ENCODE measurements around the gene TEAD1. TPM values are rescaled to one million over a fixed set of nuclear protein-coding genes. Genes with fewer than 3 reads are reported as not detected.

The TEAD1 gene
- total and polyA plus RNA-seq, 10 of the 15 experiments (the other 5 are each of a cell fraction or from before 2014, with no cell fraction given): 0.01 to 0.59 (median 0.04) TPM; not detected in 6

GRCh38 chr11:12673924-12674570, at the start of gene TEAD1 (continued):
- no peak for TF ChIP-seq SUPT20H (IDR thresholded peaks at IDR 0.05; ENCODE audit: borderline replicate concordance, control insufficient read depth, low read depth, low read length)
- TF ChIP-seq BACH1 (IDR thresholded peaks at IDR 0.05; ENCODE audit: borderline replicate concordance): 0 out of 2 replicates have a peak, but pooled peaks have one; percentile 26
- TF ChIP-seq MYB (IDR thresholded peaks at IDR 0.05; ENCODE audit: borderline replicate concordance, low read depth, low read length): no peak
- TF ChIP-seq RCOR1 (conservative IDR thresholded peaks at IDR 0.05; ENCODE audit: low read depth, low read length): no peak
- TF ChIP-seq ZNF24 (IDR thresholded peaks at IDR 0.05): no peak
- TF ChIP-seq MEF2B (IDR thresholded peaks at IDR 0.05; ENCODE audit: partially characterized antibody, poor library complexity, severe bottlenecking): no peak
- TF ChIP-seq TCF7 (IDR thresholded peaks at IDR 0.05; ENCODE audit: borderline replicate concordance): no peak
- TF ChIP-seq SREBF1 (IDR thresholded peaks at IDR 0.05; ENCODE audit: low read length): no peak
- no peak for TF ChIP-seq TBL1XR1 (IDR thresholded peaks at IDR 0.05; ENCODE audit: low read depth, low read length)
- no peak for TF ChIP-seq SREBF2 (IDR thresholded peaks at IDR 0.05; ENCODE audit: low read length)
- TF ChIP-seq SP1 (IDR thresholded peaks at IDR 0.05; ENCODE audit: low read depth, low read length): no peak
- no peak for TF ChIP-seq BMI1 (IDR thresholded peaks at IDR 0.05; ENCODE audit: borderline replicate concordance)
- TF ChIP-seq IKZF1 (conservative IDR thresholded peaks at IDR 0.05): peak; percentile 34; the same call in 1 of the 2 replicates
- TF ChIP-seq, protein P1, sequence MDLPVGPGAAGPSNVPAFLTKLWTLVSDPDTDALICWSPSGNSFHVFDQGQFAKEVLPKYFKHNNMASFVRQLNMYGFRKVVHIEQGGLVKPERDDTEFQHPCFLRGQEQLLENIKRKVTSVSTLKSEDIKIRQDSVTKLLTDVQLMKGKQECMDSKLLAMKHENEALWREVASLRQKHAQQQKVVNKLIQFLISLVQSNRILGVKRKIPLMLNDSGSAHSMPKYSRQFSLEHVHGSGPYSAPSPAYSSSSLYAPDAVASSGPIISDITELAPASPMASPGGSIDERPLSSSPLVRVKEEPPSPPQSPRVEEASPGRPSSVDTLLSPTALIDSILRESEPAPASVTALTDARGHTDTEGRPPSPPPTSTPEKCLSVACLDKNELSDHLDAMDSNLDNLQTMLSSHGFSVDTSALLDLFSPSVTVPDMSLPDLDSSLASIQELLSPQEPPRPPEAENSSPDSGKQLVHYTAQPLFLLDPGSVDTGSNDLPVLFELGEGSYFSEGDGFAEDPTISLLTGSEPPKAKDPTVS (IDR thresholded peaks at IDR 0.05; ENCODE audit: low read depth, low read length): no peak
- TF ChIP-seq EP300 (IDR thresholded peaks at IDR 0.05; ENCODE audit: borderline replicate concordance in 1 of 2, control insufficient read depth in 1 of 2, low read depth in 2 of 2, low read length in 2 of 2): no peak
- no peak for TF ChIP-seq HCFC1 (IDR thresholded peaks at IDR 0.05; ENCODE audit: low read length)
- no peak for TF ChIP-seq ZZZ3 (IDR thresholded peaks at IDR 0.05; ENCODE audit: control insufficient read depth, insufficient read length, low read depth)
- TF ChIP-seq MXI1 (IDR thresholded peaks at IDR 0.05; ENCODE audit: low read depth, low read length): no peak
- TF ChIP-seq STAT1 (conservative IDR thresholded peaks at IDR 0.05): no peak
- TF ChIP-seq CBX5 (IDR thresholded peaks at IDR 0.05; ENCODE audit: low read depth): no peak
- TF ChIP-seq PAX5 (IDR thresholded peaks at IDR 0.05; ENCODE audit: borderline replicate concordance, low read depth, low read length): no peak
- no peak for TF ChIP-seq EZH2 (IDR thresholded peaks at IDR 0.05; ENCODE audit: borderline replicate concordance, control insufficient read depth, low read depth, low read length)
- TF ChIP-seq SPI1 (IDR thresholded peaks at IDR 0.05; ENCODE audit: borderline replicate concordance, insufficient read depth, low read depth, low read length): no peak
- TF ChIP-seq, protein P2, sequence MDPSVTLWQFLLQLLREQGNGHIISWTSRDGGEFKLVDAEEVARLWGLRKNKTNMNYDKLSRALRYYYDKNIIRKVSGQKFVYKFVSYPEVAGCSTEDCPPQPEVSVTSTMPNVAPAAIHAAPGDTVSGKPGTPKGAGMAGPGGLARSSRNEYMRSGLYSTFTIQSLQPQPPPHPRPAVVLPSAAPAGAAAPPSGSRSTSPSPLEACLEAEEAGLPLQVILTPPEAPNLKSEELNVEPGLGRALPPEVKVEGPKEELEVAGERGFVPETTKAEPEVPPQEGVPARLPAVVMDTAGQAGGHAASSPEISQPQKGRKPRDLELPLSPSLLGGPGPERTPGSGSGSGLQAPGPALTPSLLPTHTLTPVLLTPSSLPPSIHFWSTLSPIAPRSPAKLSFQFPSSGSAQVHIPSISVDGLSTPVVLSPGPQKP (IDR thresholded peaks at IDR 0.05; ENCODE audit: low read depth, low read length): no peak
- no peak for TF ChIP-seq ZNF384 (IDR thresholded peaks at IDR 0.05; ENCODE audit: borderline replicate concordance, low read depth, low read length)
- no peak for TF ChIP-seq HDAC2 (IDR thresholded peaks at IDR 0.05)
- no peak for TF ChIP-seq NFYA (IDR thresholded peaks at IDR 0.05; ENCODE audit: borderline replicate concordance, low read depth, low read length)
- no peak for TF ChIP-seq HDGF (IDR thresholded peaks at IDR 0.05)
- TF ChIP-seq CREM (IDR thresholded peaks at IDR 0.05; ENCODE audit: low read depth): peak; percentile 68
- no peak for TF ChIP-seq NR2C2 (IDR thresholded peaks at IDR 0.05; ENCODE audit: borderline replicate concordance, control insufficient read depth, insufficient read length, low read depth)
- TF ChIP-seq RBBP5 (conservative IDR thresholded peaks at IDR 0.05): no peak
- TF ChIP-seq CHD2 (IDR thresholded peaks at IDR 0.05; ENCODE audit: borderline replicate concordance, low read depth, low read length): no peak
- no peak for TF ChIP-seq ZNF274 (IDR thresholded peaks at IDR 0.05; ENCODE audit: insufficient read depth, insufficient read length)
